ENCODE results near the gene EIF4B. TPM values are rescaled to one million over a fixed set of nuclear protein-coding genes. Genes with fewer than 3 reads are reported as not detected.
"Not testable (repeated sequence)": the region's sequence is repeated elsewhere in the genome, so short reads cannot be mapped to it uniquely, and the experiment has no call there.

EIF4B gene
- total RNA-seq, 1 experiment from 2014 or later, result 713 TPM

DNA sequence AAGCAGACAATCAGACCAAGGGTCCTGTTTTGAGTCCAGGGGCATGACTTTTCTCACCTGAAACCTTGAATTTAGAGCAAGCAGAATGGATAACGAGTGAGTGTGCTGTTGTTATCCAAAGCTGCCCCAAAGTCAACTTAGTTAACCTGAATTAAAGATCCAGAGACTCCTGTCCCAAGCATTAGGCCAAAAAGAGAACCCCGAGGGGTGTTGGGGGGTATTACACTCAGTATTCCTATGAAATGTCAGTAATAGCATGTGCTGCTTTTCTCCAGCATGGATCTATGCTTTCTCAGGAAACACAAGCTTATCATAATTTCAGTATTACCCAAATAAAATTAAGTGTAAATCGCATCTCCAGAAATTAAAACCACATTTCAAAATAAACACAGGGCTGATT lies 19.0 kb downstream of the EIF4B start:
- Histone ChIP-seq H3K4me1 (ENCODE audit: insufficient read depth, low read length) (no peaks in the 10 kb centered on the region), H4K5ac (ENCODE audit: insufficient read length, low read depth, low read length) (no peak overlapping the region), H4K8ac (replicated peaks; ENCODE audit: insufficient read length, low read depth, low read length) (no peak overlapping the region), H4K91ac (ENCODE audit: insufficient read length, low read depth, low read length) (no peak overlapping the region), H3K9ac (ENCODE audit: extremely low read depth, insufficient read length, low read length) (no peak overlapping the region), H3K14ac (ENCODE audit: insufficient read depth, low read length) (no peak overlapping the region), H2BK15ac (ENCODE audit: low read depth, low read length) (no peak overlapping the region), H3K23ac (ENCODE audit: insufficient read length, low read depth, low read length) (no peak overlapping the region), H3K79me1 (ENCODE audit: insufficient read depth, low read depth, low read length, poor library complexity, severe bottlenecking) (peaks cover 6% of the 10 kb centered on the region), H3K23me2 (ENCODE audit: insufficient read length, low read depth, low read length, poor library complexity, severe bottlenecking) (no peaks in the 10 kb centered on the region), H2AFZ (ENCODE audit: low read length) (no peak overlapping the region), H3K4ac (ENCODE audit: low read depth, low read length) (no peak overlapping the region), H3K27ac (ENCODE audit: insufficient read length, low read depth, low read length) (no peak overlapping the region), H3K79me2 (ENCODE audit: insufficient read depth, low read length) (no peaks in the 10 kb centered on the region), H4K20me1 (ENCODE audit: control insufficient read depth, insufficient read depth, insufficient read length) (no peaks in the 10 kb centered on the region), H3K4me2 (ENCODE audit: insufficient read depth, insufficient read length, low read length) (no peak overlapping the region), H3K18ac (ENCODE audit: insufficient read length, low read depth, low read length) (no peak overlapping the region), H2BK12ac (ENCODE audit: insufficient read length, low read depth, low read length) (no peak overlapping the region), H3K27me3 (ENCODE audit: insufficient read depth, low read length) (no peaks in the 10 kb centered on the region), H2BK20ac (ENCODE audit: low read depth, low read length, poor library complexity, severe bottlenecking) (no peak overlapping the region), H3K56ac (ENCODE audit: insufficient read length, low read depth, low read length) (no peak overlapping the region), H2BK5ac (ENCODE audit: insufficient read length, low read length) (no peak overlapping the region), H3T11ph (ENCODE audit: low read length) (no peak overlapping the region), H2AK5ac (ENCODE audit: insufficient read length, low read length) (no peak overlapping the region), H2BK120ac (ENCODE audit: low read depth, low read length, poor library complexity, severe bottlenecking) (no peak overlapping the region), H3K9me3 (ENCODE audit: control insufficient read depth, low read depth, low read length) (no peaks in the 10 kb centered on the region)
- DNase-seq, result no peak
- H3K27me3 Mint-ChIP-seq (ENCODE audit: low read depth), result no peaks in the 10 kb centered on the region
- no peak overlapping the region for H3K4me3 Mint-ChIP-seq
- no peaks in the 10 kb centered on the region for H3K4me1 Mint-ChIP-seq
- peak overlapping the region in 1 of 3 experiments; percentile 69; a peak in 1 of 7 replicates for H3K27ac Mint-ChIP-seq
- H3K36me3 Mint-ChIP-seq (ENCODE audit: insufficient read depth in 1 of 3, low read depth in 3 of 3), result peaks cover 55 to 89% (median 84%) of the 10 kb centered on the region in 3 experiments
- no CpG with 5 or more reads among the region's 3 CpGs for WGBS (ENCODE audit: extremely low coverage, insufficient read length, low lambda C conversion rate)
- H3K9me3 Mint-ChIP-seq, result no peaks in the 10 kb centered on the region
- no peak; the same call in 2 of the 3 replicates for TF ChIP-seq CTCF (conservative IDR thresholded peaks at IDR 0.05)

DNA sequence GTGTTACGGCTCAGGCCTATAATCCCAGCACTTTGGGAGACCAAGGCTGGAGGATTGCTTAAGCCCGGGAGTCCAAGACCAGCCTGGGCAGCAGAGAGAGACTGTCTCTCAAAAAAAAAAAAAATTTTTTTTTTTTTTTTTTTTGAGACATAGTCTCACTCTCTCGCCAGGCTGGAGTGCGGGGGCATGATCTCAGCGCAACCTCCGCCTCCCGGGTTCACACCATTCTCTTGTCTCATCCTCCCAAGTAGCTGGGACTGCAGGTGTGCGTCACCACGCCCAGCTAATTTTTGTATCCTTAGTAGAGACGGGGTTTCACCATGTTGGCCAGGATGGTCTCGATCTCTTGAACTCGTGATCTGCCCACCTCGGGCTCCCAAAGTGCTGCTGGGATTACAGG lies 20.8 kb downstream of the EIF4B start:
- not testable (repeated sequence) for H3K79me2 ChIP-seq (ENCODE audit: insufficient read depth, low read length); H2BK12ac ChIP-seq (ENCODE audit: insufficient read length, low read depth, low read length); H3K79me1 ChIP-seq (ENCODE audit: insufficient read depth, low read depth, low read length, poor library complexity, severe bottlenecking); H4K91ac ChIP-seq (ENCODE audit: insufficient read length, low read depth, low read length); H3K4me1 ChIP-seq (ENCODE audit: insufficient read depth, low read length); H3K4me3 Mint-ChIP-seq; H3K4me2 ChIP-seq (ENCODE audit: insufficient read depth, insufficient read length, low read length); H3K27me3 Mint-ChIP-seq (ENCODE audit: low read depth); H3K4me1 Mint-ChIP-seq; H3K9me3 Mint-ChIP-seq; H3K4ac ChIP-seq (ENCODE audit: low read depth, low read length); H3K56ac ChIP-seq (ENCODE audit: insufficient read length, low read depth, low read length); H2AFZ ChIP-seq (ENCODE audit: low read length); DNase-seq; H3K27me3 ChIP-seq (ENCODE audit: insufficient read depth, low read length); H3T11ph ChIP-seq (ENCODE audit: low read length); H2BK120ac ChIP-seq (ENCODE audit: low read depth, low read length, poor library complexity, severe bottlenecking); H3K9ac ChIP-seq (ENCODE audit: extremely low read depth, insufficient read length, low read length); H2BK20ac ChIP-seq (ENCODE audit: low read depth, low read length, poor library complexity, severe bottlenecking); H3K14ac ChIP-seq (ENCODE audit: insufficient read depth, low read length); H2AK5ac ChIP-seq (ENCODE audit: insufficient read length, low read length); H4K8ac ChIP-seq (replicated peaks; ENCODE audit: insufficient read length, low read depth, low read length); H3K9me3 ChIP-seq (ENCODE audit: control insufficient read depth, low read depth, low read length); H3K18ac ChIP-seq (ENCODE audit: insufficient read length, low read depth, low read length); H3K27ac ChIP-seq (ENCODE audit: insufficient read length, low read depth, low read length); H3K23ac ChIP-seq (ENCODE audit: insufficient read length, low read depth, low read length); H2BK15ac ChIP-seq (ENCODE audit: low read depth, low read length); H3K27ac Mint-ChIP-seq; H4K5ac ChIP-seq (ENCODE audit: insufficient read length, low read depth, low read length); H2BK5ac ChIP-seq (ENCODE audit: insufficient read length, low read length); H4K20me1 ChIP-seq (ENCODE audit: control insufficient read depth, insufficient read depth, insufficient read length); H3K23me2 ChIP-seq (ENCODE audit: insufficient read length, low read depth, low read length, poor library complexity, severe bottlenecking)
- WGBS (ENCODE audit: extremely low coverage, insufficient read length, low lambda C conversion rate), result no CpG with 5 or more reads among the region's 13 CpGs
- H3K36me3 Mint-ChIP-seq (ENCODE audit: insufficient read depth in 1 of 3, low read depth in 3 of 3), result peaks cover 57 to 89% (median 82%) of the 10 kb centered on the region in 3 experiments
